Left cardiac atrium (tissue), 4 donors: ENCODE measurements around the gene CEP89. TPM values are rescaled to one million over a fixed set of nuclear protein-coding genes. Genes with fewer than 3 reads are reported as not detected.

Experiments
- ATAC-seq, 2 donors: fragments of 200-7000 bp; cut with Tn5 transposase; one replicate each; pipeline ENCODE4 v1.9.1; 2020; ENCODE audit warnings: mild to moderate bottlenecking in 2 of 2, moderate library complexity in 2 of 2
- DNase-seq: peaks from one replicate; pipeline ENCODE4 v3.0.0-alpha.2; 2020
- intact Hi-C, 2 donors: fragments of 100-400 bp; cut with DNase I; formaldehyde crosslinking; loops; one replicate each; pipeline versions ENCODE4 v1.14.1 to v1.15.1; 2022 to 2023
- total RNA-seq, 2 donors: library from RNA; stranded (reverse); fragmentation: NEBNext Ultra II Directional; extraction: Animal tissue kit (Norgen Biotek cat#: 25700); gene quantifications; one replicate each; pipeline ENCODE4 v1.2.1, GENCODE V29; 2021
- donor health status: DM: no; HTN: yes; CAD: no.
- donor health status: DM: no; HTN: yes; CAD: no; lungs with severe emphysema.
- donor health status: DM: yes; HTN: yes; CAD: no.
- donor health status: Dilated cardiomyopathy.

The CEP89 gene
- total RNA-seq, 2 donors from 2014 or later, result 9.5 to 10.6 TPM

- no peak for ATAC-seq
- intact Hi-C loops, result no loop called here
- DNase-seq, result no peak
These were observed 143.6 kb downstream of the CEP89 start for GRCh38 chr19:32828139-32828538.

Other genes with a start within 250 kb of the CEP89 start
- under 1 TPM; 0.13 to 0.24 TPM for gene SLC7A9, start 102.2 kb downstream of the CEP89 start, total RNA-seq
- 1 to 10 TPM in 1 of 2 donors, under 1 TPM in 1; 0.79 to 1.9 TPM for gene FAAP24, start 284 bp upstream of the CEP89 start, total RNA-seq
- gene RHPN2, start 92.9 kb upstream of the CEP89 start, total RNA-seq, result 1 to 10 TPM; 1.8 to 3.2 TPM
- 1 to 10 TPM; 4.2 to 6.1 TPM for gene GPATCH1, start 109.2 kb upstream of the CEP89 start, total RNA-seq
- gene WDR88, start 160.2 kb upstream of the CEP89 start, total RNA-seq, result not detected
- gene LRP3, start 222.4 kb upstream of the CEP89 start, total RNA-seq, result 10 to 100 TPM; 16.2 to 22.1 TPM